ENCODE measurements around the gene STK31.

DNA sequence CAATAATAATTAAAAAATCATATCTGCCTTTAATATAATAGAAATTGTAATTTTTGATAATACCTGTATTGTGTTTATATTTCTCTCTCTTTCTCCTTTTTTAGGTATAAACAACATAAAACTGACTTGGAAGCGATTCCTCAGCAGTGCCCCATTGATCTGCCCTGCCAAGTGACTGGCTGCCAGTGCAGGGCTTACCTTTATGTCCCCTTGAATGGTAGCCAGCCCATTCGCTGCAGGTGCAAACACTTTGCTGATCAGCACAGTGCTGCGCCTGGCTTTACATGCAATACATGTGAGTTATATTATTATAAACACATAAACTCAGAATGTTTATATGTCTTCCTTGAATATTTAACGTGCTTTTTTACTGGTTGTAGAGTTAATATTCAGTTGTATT lies 20.9 kb upstream of the STK31 start:
- TF ChIP-seq CTCF (optimal IDR thresholded peaks at IDR 0.05 in 1 of 3, IDR thresholded peaks at IDR 0.05 in 1 of 3, conservative IDR thresholded peaks at IDR 0.05 in 1 of 3; ENCODE audit: extremely low read depth in 1 of 3, insufficient read depth in 2 of 3, low read length in 3 of 3) (no peak), EZH2 (IDR thresholded peaks at IDR 0.05; ENCODE audit: low read length) (no peak)
